GM12872 (cell line): ENCODE data around the gene HDAC4.

Experiments used
- TF ChIP-seq, protein P1 (sequence below): IDR thresholded peaks from 3 replicates; pipeline ENCODE4 v1.5.1; 2011; ENCODE audit warnings: low read depth, mild to moderate bottlenecking, low read length, moderate library complexity; ENCODE audit not compliant: insufficient read depth

The HDAC4 gene

DNA sequence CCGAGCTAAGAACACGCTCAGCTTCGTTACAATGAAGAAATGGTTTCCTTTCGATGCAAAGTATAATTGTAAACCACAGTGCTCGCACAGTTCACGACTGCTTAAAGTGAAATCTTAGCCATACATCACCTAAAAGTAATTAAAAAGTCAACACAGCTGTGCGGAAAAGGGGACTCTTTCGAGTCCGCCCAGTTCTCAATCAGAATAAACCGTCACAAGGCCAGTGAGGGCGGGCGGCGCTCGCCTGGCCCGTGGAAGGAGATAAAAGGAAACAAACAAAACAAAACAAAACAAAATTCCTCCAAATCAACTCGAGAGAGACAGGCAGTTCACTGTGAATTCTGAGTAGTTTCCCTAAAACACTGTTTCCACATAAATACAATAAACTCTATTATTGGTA, 352.1 kb downstream of the HDAC4 start:
- TF ChIP-seq, protein P1, sequence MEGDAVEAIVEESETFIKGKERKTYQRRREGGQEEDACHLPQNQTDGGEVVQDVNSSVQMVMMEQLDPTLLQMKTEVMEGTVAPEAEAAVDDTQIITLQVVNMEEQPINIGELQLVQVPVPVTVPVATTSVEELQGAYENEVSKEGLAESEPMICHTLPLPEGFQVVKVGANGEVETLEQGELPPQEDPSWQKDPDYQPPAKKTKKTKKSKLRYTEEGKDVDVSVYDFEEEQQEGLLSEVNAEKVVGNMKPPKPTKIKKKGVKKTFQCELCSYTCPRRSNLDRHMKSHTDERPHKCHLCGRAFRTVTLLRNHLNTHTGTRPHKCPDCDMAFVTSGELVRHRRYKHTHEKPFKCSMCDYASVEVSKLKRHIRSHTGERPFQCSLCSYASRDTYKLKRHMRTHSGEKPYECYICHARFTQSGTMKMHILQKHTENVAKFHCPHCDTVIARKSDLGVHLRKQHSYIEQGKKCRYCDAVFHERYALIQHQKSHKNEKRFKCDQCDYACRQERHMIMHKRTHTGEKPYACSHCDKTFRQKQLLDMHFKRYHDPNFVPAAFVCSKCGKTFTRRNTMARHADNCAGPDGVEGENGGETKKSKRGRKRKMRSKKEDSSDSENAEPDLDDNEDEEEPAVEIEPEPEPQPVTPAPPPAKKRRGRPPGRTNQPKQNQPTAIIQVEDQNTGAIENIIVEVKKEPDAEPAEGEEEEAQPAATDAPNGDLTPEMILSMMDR = no peak

DNA sequence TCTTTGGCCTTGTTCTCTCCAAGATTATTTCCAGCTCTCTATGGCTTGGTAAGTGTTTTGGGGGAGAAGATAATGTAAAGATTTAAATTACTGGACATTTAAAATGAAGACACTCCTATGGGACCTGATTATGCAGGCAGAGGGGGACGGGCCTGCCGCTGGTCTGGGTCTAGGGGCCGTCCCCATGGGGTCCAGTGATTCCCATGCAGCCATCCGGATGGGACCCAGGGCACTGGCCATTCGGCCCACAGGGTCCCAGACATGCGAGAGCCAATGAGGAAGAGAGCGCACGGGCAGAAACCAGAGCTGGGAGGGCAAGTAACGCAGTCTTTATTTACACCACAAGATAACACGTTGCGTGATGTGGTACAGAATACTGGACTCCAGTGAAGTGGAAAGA, 353.0 kb downstream of the HDAC4 start:
- TF ChIP-seq, protein P1 = no peak

DNA sequence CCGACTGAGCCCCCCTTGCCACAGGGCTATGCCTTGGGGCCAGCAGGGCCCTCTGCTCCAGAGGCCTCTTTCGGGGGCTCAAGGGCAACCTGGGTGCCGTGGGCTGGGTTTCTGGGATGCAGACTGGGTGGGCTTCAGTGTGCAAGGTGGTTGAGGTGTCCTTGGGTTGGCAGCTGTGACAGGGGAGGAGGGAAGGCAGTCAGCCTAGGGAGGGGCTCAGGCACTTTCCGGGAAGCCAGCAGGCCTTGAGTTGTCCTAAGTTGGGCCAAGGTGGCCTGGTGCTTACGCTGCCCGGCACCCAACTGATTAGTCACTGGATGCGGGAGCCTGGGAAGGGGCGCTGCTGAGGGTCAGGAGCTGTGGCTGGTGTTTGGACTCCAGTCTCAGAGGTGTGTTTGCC, 353.4 kb downstream of the HDAC4 start:
- TF ChIP-seq, protein P1 = no peak

DNA sequence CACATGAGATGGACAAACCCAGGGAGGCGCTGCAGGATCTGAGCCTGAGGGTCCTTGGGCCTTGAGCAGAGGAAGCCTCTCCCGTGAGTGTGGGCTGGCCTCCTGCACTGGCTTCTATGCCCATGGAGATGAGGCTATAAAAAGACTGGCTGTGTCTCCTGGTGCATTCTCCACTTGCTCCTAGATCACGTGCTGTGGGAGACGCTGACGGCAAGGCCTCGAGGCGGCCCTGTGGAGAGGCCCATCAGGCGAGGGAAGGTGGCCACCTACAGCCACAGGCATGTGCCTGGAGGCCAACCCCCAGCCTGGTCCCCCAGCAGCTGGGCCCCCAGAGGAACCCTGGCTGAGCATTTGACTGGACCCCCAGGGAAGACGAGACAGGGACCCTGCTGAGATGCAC, 354.0 kb downstream of the HDAC4 start:
- TF ChIP-seq, protein P1 = no peak

DNA sequence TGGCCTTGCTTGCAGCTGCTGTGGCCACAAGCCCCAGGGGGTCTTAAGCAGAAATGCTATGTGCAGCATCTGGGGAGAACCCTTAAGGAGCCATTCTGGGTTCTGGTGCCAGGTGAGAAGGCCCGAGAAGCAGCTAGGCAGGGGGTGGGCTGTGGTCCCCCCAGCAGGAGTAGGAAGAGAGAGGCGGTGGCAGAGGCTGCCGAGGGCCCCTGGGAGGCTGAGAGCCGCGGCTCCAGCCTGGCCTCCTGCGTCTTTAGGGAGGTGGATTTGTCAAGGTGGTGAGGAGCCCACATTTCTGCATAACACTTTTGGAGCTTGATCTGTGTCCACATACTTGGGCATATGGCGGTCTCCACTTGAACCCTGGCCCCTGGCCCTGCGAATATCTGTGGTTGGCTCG, 356.5 kb downstream of the HDAC4 start:
- TF ChIP-seq, protein P1 = no peak

DNA sequence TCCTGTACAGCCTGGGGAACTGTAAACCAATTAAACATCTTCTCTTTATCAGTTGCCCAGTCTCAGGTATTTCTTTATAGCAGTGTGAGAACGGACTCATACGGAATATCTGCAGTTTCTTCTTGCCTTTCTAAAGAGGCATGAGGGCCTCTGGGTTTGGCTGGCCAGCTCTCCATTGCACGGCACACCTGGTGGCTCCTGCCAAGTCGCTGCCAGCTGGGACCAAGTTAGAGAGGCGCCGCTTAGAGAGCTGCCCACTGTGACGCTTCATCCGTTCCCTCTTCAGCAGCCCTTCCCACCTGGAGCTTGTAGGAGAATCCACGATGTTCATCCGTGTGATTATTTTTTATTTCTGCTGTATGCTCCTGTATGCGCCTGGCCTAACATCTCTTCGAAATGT, 357.5 kb downstream of the HDAC4 start:
- TF ChIP-seq, protein P1 = no peak

DNA sequence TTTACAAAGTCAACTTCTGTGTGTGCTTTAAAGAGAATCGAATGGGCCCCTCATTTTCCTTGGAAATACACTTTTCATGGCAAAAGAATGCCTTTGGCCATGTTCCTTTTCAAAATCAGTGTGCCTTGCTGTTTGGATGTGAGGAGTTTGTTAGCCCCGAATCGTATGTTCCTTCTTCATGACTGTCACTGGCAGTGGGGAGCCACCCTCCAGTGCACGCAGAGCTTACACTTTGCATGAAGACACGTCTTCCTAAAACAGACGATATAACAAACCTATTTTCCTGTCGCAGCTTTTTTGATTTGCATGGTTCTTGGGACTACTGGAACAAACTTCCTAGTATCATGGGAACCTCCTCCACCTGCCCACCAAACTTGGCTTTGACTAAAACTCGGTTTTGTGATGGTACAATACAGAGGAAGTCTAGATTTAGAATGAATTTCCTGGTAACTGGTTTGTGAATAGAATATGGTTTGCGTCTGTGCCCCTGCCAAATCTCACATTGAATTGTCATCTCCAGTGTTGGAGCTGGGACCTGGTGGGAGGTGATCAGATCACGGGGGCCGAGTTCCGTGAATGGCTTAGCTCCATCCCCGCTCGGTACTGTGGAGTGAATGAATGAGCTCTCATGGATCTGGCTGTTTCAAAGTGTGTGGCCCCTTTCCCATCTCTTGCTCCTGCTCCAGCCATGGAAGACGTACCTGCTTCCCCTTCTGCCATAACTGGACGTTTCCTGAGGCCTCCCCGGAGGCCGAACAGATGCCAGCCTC, 358.1 kb downstream of the HDAC4 start:
- TF ChIP-seq, protein P1 = no peak
